ENCODE results near the gene AKAP11.

The AKAP11 gene

GRCh38 chr13:42328672-42329071, 56.7 kb downstream of the AKAP11 start:
- TF ChIP-seq SIN3A (IDR thresholded peaks at IDR 0.05; ENCODE audit: borderline replicate concordance, insufficient read depth, low read length) (no peak), FOXP2 (optimal IDR thresholded peaks at IDR 0.05; ENCODE audit: borderline replicate concordance, extremely low read depth, extremely low read length, insufficient read depth) (no peak), POLR2AphosphoS5 (IDR thresholded peaks at IDR 0.05; ENCODE audit: low read depth, low read length) (no peak), REST (IDR thresholded peaks at IDR 0.05; ENCODE audit: insufficient read depth in 1 of 2, low read depth in 2 of 2, low read length in 2 of 2) (no peak), TAF1 (IDR thresholded peaks at IDR 0.05; ENCODE audit: borderline replicate concordance, insufficient read depth, low read length) (no peak)

GRCh38 chr13:42329239-42329638, 57.3 kb downstream of the AKAP11 start:
- TF ChIP-seq FOXP2 (optimal IDR thresholded peaks at IDR 0.05; ENCODE audit: borderline replicate concordance, extremely low read depth, extremely low read length, insufficient read depth) = no peak
- no peak for TF ChIP-seq SIN3A (IDR thresholded peaks at IDR 0.05; ENCODE audit: borderline replicate concordance, insufficient read depth, low read length)
- no peak for TF ChIP-seq TAF1 (IDR thresholded peaks at IDR 0.05; ENCODE audit: borderline replicate concordance, insufficient read depth, low read length)
- TF ChIP-seq REST (IDR thresholded peaks at IDR 0.05; ENCODE audit: insufficient read depth in 1 of 2, low read depth in 2 of 2, low read length in 2 of 2) = no peak
- no peak for TF ChIP-seq POLR2AphosphoS5 (IDR thresholded peaks at IDR 0.05; ENCODE audit: low read depth, low read length)

- TF ChIP-seq REST (IDR thresholded peaks at IDR 0.05; ENCODE audit: insufficient read depth in 1 of 2, low read depth in 2 of 2, low read length in 2 of 2) (no peak), POLR2AphosphoS5 (IDR thresholded peaks at IDR 0.05; ENCODE audit: low read depth, low read length) (no peak), TAF1 (IDR thresholded peaks at IDR 0.05; ENCODE audit: borderline replicate concordance, insufficient read depth, low read length) (no peak), SIN3A (IDR thresholded peaks at IDR 0.05; ENCODE audit: borderline replicate concordance, insufficient read depth, low read length) (no peak), FOXP2 (optimal IDR thresholded peaks at IDR 0.05; ENCODE audit: borderline replicate concordance, extremely low read depth, extremely low read length, insufficient read depth) (no peak)
Observed at GRCh38 chr13:42331009-42331408, 59.1 kb downstream of the AKAP11 start.

GRCh38 chr13:42333613-42334328, 61.8 kb downstream of the AKAP11 start:
- TF ChIP-seq SIN3A (IDR thresholded peaks at IDR 0.05; ENCODE audit: borderline replicate concordance, insufficient read depth, low read length) (no peak), REST (IDR thresholded peaks at IDR 0.05; ENCODE audit: insufficient read depth in 1 of 2, low read depth in 2 of 2, low read length in 2 of 2) (no peak), TAF1 (IDR thresholded peaks at IDR 0.05; ENCODE audit: borderline replicate concordance, insufficient read depth, low read length) (no peak), POLR2AphosphoS5 (IDR thresholded peaks at IDR 0.05; ENCODE audit: low read depth, low read length) (no peak), FOXP2 (optimal IDR thresholded peaks at IDR 0.05; ENCODE audit: borderline replicate concordance, extremely low read depth, extremely low read length, insufficient read depth) (no peak)
